ENCODE measurements around the gene DOCK1.

GRCh38 chr10:127349737-127350136, 444.5 kb downstream of the DOCK1 start:
- TF ChIP-seq CTCF (conservative IDR thresholded peaks at IDR 0.05; ENCODE audit: low read length) (no peak), EZH2phosphoT487 (IDR thresholded peaks at IDR 0.05; ENCODE audit: borderline replicate concordance) (no peak)
